ENCODE data around the gene ST6GALNAC4. TPM values are rescaled to one million over a fixed set of nuclear protein-coding genes. Genes with fewer than 3 reads are reported as not detected.

Gene ST6GALNAC4
- total and polyA plus RNA-seq, 10 of the 15 experiments (the other 5 are each of a cell fraction or from before 2014, with no cell fraction given) = 4.2 to 63.2 (median 35.2) TPM

DNA sequence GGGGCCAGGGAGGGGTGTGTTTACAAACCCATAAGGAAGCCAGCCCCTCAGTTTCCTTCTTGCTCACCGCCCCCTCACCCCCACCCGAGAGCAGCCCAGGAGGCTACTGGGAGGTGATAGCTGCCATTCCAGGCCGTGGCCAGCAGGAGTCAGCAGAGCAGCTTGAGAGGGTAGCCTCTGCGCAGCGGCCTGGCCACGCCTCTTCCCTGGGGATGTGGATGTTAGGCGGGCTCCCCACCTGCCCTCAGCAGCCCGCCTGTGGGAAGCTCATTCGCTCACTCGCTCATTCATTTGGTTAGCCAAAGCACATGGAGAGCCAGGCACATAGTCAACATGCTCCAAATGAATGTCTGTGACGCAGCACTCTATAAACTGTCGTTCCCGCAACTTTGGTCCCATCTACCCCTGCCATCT is 26.9 kb upstream of the ST6GALNAC4 start:
- peak; percentile 84 for FAIRE-seq
- DNase-seq (ENCODE audit: low read depth, low spot score) = no peak
- TF ChIP-seq CTCF (IDR thresholded peaks at IDR 0.05 in 2 of 3, conservative IDR thresholded peaks at IDR 0.05 in 1 of 3; ENCODE audit: control insufficient read depth in 2 of 3, extremely low read depth in 1 of 3, insufficient read depth in 1 of 3, low read depth in 3 of 3, low read length in 3 of 3) (peak; percentile 72 to 96 (median 92)), SMARCA5 (IDR thresholded peaks at IDR 0.05) (no peak), TCF7 (IDR thresholded peaks at IDR 0.05; ENCODE audit: borderline replicate concordance) (no peak), ZSCAN29 (IDR thresholded peaks at IDR 0.05) (no peak), EGR1 (IDR thresholded peaks at IDR 0.05; ENCODE audit: borderline replicate concordance in 1 of 2, low read depth in 2 of 2, low read length in 2 of 2) (peak in 1 of 2 experiments; percentile 75; a peak in 1 of 3 replicates), CBX5 (IDR thresholded peaks at IDR 0.05; ENCODE audit: low read depth) (no peak), IRF4 (IDR thresholded peaks at IDR 0.05; ENCODE audit: low read depth, low read length) (0 out of 2 replicates have a peak, but pooled peaks have one; percentile 16), RBBP5 (conservative IDR thresholded peaks at IDR 0.05) (no peak), RAD21 (IDR thresholded peaks at IDR 0.05; ENCODE audit: insufficient read depth, low read depth, low read length) (peak; percentile 91), ZNF592 (IDR thresholded peaks at IDR 0.05) (no peak), YY1 (IDR thresholded peaks at IDR 0.05; ENCODE audit: low read depth, low read length) (peak; percentile 83), NFIC (IDR thresholded peaks at IDR 0.05; ENCODE audit: low read depth, low read length) (no peak)
- TF ChIP-seq, protein P1, sequence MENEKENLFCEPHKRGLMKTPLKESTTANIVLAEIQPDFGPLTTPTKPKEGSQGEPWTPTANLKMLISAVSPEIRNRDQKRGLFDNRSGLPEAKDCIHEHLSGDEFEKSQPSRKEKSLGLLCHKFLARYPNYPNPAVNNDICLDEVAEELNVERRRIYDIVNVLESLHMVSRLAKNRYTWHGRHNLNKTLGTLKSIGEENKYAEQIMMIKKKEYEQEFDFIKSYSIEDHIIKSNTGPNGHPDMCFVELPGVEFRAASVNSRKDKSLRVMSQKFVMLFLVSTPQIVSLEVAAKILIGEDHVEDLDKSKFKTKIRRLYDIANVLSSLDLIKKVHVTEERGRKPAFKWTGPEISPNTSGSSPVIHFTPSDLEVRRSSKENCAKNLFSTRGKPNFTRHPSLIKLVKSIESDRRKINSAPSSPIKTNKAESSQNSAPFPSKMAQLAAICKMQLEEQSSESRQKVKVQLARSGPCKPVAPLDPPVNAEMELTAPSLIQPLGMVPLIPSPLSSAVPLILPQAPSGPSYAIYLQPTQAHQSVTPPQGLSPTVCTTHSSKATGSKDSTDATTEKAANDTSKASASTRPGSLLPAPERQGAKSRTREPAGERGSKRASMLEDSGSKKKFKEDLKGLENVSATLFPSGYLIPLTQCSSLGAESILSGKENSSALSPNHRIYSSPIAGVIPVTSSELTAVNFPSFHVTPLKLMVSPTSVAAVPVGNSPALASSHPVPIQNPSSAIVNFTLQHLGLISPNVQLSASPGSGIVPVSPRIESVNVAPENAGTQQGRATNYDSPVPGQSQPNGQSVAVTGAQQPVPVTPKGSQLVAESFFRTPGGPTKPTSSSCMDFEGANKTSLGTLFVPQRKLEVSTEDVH (IDR thresholded peaks at IDR 0.05; ENCODE audit: low read depth, partially characterized antibody) = no peak

More for the DNA sequence above, 26.9 kb upstream of the ST6GALNAC4 start:
- Histone ChIP-seq H3K79me2 (ENCODE audit: control insufficient read depth, insufficient read depth, low read length) (no peaks in the 10 kb centered on the region), H3K27ac (ENCODE audit: control insufficient read depth, insufficient read depth) (no peak overlapping the region), H2AFZ (ENCODE audit: control insufficient read depth, low read depth, low read length) (no peak overlapping the region), H3K36me3 (ENCODE audit: control insufficient read depth in 2 of 2, insufficient read depth in 2 of 2, low read length in 1 of 2) (peaks cover 0 to 11% of the 10 kb centered on the region in 2 experiments; a peak in 3 of 4 replicates), H3K9ac (ENCODE audit: control insufficient read depth, insufficient read depth, low read length) (no peak overlapping the region), H3K27me3 (replicated peaks in 1 of 2; ENCODE audit: control insufficient read depth in 2 of 2, insufficient read depth in 2 of 2, low read length in 1 of 2) (no peaks in the 10 kb centered on the region), H3K4me1 (ENCODE audit: control insufficient read depth, insufficient read depth, low read length) (peaks cover 7% of the 10 kb centered on the region), H3K4me2 (ENCODE audit: control insufficient read depth, insufficient read depth) (no peak overlapping the region), H4K20me1 (ENCODE audit: control insufficient read depth, insufficient read depth) (no peaks in the 10 kb centered on the region), H3K4me3 (no peak overlapping the region), H3K9me3 (replicated peaks; ENCODE audit: control insufficient read depth, insufficient read depth, low read length) (no peaks in the 10 kb centered on the region)
- no TSS peak for BruUV-seq (replicated peaks)
- RAD21 ChIA-PET (ENCODE audit: unreplicated experiment) = interaction anchor here (0.9 to 5.0 kb wide), 8 partner anchors 28 to 185 kb away, joined by 3 to 83 read pairs (median 5); partner anchors contain the start of gene EEIG1
- SMC1A ChIA-PET (ENCODE audit: uncharacterized antibody, unreplicated experiment) = interaction anchor here (0.8 to 7.2 kb wide), 12 partner anchors 9 to 181 kb away, joined by 3 to 84 read pairs (median 4); no protein-coding TSS in a partner anchor
- in situ Hi-C loops (cut with MboI) = no loop called here
- POLR2A ChIA-PET = no interaction called here
- CTCF ChIA-PET = interaction anchor here (0.6 to 7.7 kb wide), 30 partner anchors 8 to 209 kb away, joined by 3 to 261 read pairs (median 4); partner anchors contain the start of genes EEIG1, NAIF1, PIP5KL1 and TOR2A
- intact Hi-C loops (cut with micrococcal nuclease; ENCODE audit: unreplicated experiment) = loop anchor here (1.0 kb wide), 2 partner anchors 92 to 174 kb away; no protein-coding TSS in a partner anchor
- peak; percentile 96 for ATAC-seq
- 26% methylated on average over 13 of the region's 13 CpGs for WGBS (ENCODE audit: insufficient coverage, insufficient replicate concordance, low lambda C conversion rate, missing lambda C conversion rate)
